ENCODE data around the gene CAPN11. TPM values are rescaled to one million over a fixed set of nuclear protein-coding genes. Genes with fewer than 3 reads are reported as not detected.

Gene CAPN11
- total and polyA plus RNA-seq, 2 of the 4 experiments (the other 2 are of a cell fraction), result not detected

DNA sequence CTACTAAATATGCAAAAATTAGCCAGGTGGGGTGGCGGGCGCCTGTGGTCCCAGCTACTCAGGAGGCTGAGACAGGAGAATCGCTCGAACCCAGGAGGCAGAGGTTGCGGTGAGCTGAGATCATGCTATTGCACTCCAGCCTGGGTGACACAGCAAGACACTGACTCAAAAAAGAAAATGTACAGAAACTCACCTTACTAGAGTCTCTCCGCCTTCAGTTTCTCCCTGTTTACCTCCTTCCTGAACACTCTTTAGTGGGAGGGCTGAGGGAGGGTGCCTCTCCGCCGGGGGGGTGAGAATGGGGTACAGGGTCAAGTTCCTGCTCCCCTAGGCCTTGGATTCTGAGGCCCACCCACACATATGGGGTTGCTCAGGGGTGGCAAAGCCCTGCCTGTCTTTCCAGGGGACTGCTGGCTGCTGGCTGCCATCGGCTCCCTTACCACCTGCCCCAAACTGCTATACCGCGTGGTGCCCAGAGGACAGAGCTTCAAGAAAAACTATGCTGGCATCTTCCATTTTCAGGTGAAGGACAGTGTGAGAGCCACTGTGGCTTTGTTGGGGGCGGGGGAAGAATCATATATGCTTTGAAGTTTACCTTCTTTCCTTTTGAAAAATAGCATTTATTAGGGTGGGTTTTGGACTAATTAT, 13.4 kb downstream of the CAPN11 start:
- Histone ChIP-seq H4K5ac (ENCODE audit: low read depth, low read length) (no peak overlapping the region), H2BK20ac (ENCODE audit: low read depth, low read length) (no peak overlapping the region), H4K8ac (ENCODE audit: low read depth in 2 of 2, low read length in 2 of 2) (no peak overlapping the region), H3K4me3 (ENCODE audit: insufficient read depth, low read depth, low read length) (no peak overlapping the region), H3K9me1 (ENCODE audit: insufficient read depth, low read length) (peaks cover 3% of the 10 kb centered on the region; the same call in 1 of the 2 replicates), H3K14ac (replicated peaks; ENCODE audit: low read depth, low read length) (no peak overlapping the region), H3K27me3 (ENCODE audit: control insufficient read depth, insufficient read depth, low read length) (peaks cover 23% of the 10 kb centered on the region), H3K18ac (ENCODE audit: low read depth, low read length) (no peak overlapping the region), H3K9me3 (ENCODE audit: control insufficient read depth, insufficient read depth, low read length) (peaks cover 2% of the 10 kb centered on the region), H2BK120ac (ENCODE audit: low read depth, low read length) (no peak overlapping the region), H3K56ac (ENCODE audit: extremely low read depth, insufficient read depth, low read length) (no peak overlapping the region), H3K4me1 (ENCODE audit: control insufficient read depth, insufficient read depth, low read length) (0 out of 2 replicates have a peak, but pooled peaks cover 2% of the 10 kb centered on the region), H2BK5ac (ENCODE audit: low read depth, low read length, poor library complexity, severe bottlenecking) (no peak overlapping the region), H3K27ac (ENCODE audit: insufficient read depth, low read length) (no peak overlapping the region), H3K79me1 (ENCODE audit: low read depth in 1 of 2, low read length in 2 of 2) (no peaks in the 10 kb centered on the region), H4K91ac (ENCODE audit: insufficient read depth, low read depth, low read length) (no peak overlapping the region), H2BK15ac (ENCODE audit: low read depth, low read length) (no peak overlapping the region), H2AK5ac (ENCODE audit: low read depth, low read length) (no peak overlapping the region), H3K36me3 (ENCODE audit: control insufficient read depth, insufficient read depth, low read length) (no peaks in the 10 kb centered on the region), H3K4me2 (ENCODE audit: low read depth, low read length) (no peak overlapping the region), H3K23ac (ENCODE audit: low read depth, low read length) (no peak overlapping the region), H3K4ac (ENCODE audit: low read depth, low read length) (no peak overlapping the region), H2AFZ (replicated peaks; ENCODE audit: low read length, poor library complexity) (no peak overlapping the region), H2AK9ac (replicated peaks; ENCODE audit: low read depth, low read length, poor library complexity) (no peak overlapping the region), H3K9ac (ENCODE audit: low read depth, low read length) (no peak overlapping the region), H4K20me1 (ENCODE audit: insufficient read depth, low read length) (no peaks in the 10 kb centered on the region; the same call in 1 of the 2 replicates)
- in situ Hi-C loops (cut with MboI; ENCODE audit: low sequenced_read_pairs), result loop anchor here (5.0 kb wide), 1 partner anchor 60 kb away; no protein-coding TSS in a partner anchor
- BruUV-seq (replicated peaks), result no TSS peak
- no CpG with 5 or more reads among the region's 12 CpGs for WGBS, 2 experiments (ENCODE audit: extremely low coverage in 2 of 2, insufficient read length in 1 of 2)
- DNase-seq, result no peak
- dilution Hi-C loops (cut with HindIII; ENCODE audit: low sequenced_read_pairs, unreplicated experiment), result no loop called here
- CTCF ChIA-PET, result interaction anchor here (1.0 to 1.7 kb wide), 5 partner anchors 63 to 85 kb away, joined by 3 to 12 read pairs (median 6); no protein-coding TSS in a partner anchor
- POLR2A ChIA-PET (ENCODE audit: unreplicated experiment), result interaction anchor here (0.7 kb wide), 1 partner anchor 9 kb away, joined by 6 read pairs; no protein-coding TSS in a partner anchor
- intact Hi-C loops (cut with micrococcal nuclease), result loop anchor here (1.0 kb wide), 2 partner anchors 62 to 166 kb away; no protein-coding TSS in a partner anchor
- TF ChIP-seq FOS (IDR thresholded peaks at IDR 0.05; ENCODE audit: low read depth, low read length), result no peak
- TF ChIP-seq, protein P1, sequence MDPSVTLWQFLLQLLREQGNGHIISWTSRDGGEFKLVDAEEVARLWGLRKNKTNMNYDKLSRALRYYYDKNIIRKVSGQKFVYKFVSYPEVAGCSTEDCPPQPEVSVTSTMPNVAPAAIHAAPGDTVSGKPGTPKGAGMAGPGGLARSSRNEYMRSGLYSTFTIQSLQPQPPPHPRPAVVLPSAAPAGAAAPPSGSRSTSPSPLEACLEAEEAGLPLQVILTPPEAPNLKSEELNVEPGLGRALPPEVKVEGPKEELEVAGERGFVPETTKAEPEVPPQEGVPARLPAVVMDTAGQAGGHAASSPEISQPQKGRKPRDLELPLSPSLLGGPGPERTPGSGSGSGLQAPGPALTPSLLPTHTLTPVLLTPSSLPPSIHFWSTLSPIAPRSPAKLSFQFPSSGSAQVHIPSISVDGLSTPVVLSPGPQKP (IDR thresholded peaks at IDR 0.05; ENCODE audit: borderline replicate concordance, low read depth, low read length), result no peak
- no peak for TF ChIP-seq RFX5 (IDR thresholded peaks at IDR 0.05; ENCODE audit: low read depth, low read length)
- TF ChIP-seq MAFK (IDR thresholded peaks at IDR 0.05; ENCODE audit: low read depth, low read length), result no peak
- no peak for TF ChIP-seq BHLHE40 (IDR thresholded peaks at IDR 0.05; ENCODE audit: low read depth, low read length)
- TF ChIP-seq NFE2L2 (IDR thresholded peaks at IDR 0.05; ENCODE audit: low read depth, low read length), result no peak
- TF ChIP-seq, protein P2, sequence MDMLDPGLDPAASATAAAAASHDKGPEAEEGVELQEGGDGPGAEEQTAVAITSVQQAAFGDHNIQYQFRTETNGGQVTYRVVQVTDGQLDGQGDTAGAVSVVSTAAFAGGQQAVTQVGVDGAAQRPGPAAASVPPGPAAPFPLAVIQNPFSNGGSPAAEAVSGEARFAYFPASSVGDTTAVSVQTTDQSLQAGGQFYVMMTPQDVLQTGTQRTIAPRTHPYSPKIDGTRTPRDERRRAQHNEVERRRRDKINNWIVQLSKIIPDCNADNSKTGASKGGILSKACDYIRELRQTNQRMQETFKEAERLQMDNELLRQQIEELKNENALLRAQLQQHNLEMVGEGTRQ (IDR thresholded peaks at IDR 0.05; ENCODE audit: low read depth, low read length), result no peak
- TF ChIP-seq RAD21 (IDR thresholded peaks at IDR 0.05; ENCODE audit: low read length), result no peak
- TF ChIP-seq SMC3 (IDR thresholded peaks at IDR 0.05; ENCODE audit: low read depth, low read length), result no peak
- no peak for TF ChIP-seq MAZ (IDR thresholded peaks at IDR 0.05; ENCODE audit: borderline replicate concordance, low read depth, low read length)
- TF ChIP-seq, protein P3, sequence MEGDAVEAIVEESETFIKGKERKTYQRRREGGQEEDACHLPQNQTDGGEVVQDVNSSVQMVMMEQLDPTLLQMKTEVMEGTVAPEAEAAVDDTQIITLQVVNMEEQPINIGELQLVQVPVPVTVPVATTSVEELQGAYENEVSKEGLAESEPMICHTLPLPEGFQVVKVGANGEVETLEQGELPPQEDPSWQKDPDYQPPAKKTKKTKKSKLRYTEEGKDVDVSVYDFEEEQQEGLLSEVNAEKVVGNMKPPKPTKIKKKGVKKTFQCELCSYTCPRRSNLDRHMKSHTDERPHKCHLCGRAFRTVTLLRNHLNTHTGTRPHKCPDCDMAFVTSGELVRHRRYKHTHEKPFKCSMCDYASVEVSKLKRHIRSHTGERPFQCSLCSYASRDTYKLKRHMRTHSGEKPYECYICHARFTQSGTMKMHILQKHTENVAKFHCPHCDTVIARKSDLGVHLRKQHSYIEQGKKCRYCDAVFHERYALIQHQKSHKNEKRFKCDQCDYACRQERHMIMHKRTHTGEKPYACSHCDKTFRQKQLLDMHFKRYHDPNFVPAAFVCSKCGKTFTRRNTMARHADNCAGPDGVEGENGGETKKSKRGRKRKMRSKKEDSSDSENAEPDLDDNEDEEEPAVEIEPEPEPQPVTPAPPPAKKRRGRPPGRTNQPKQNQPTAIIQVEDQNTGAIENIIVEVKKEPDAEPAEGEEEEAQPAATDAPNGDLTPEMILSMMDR (conservative IDR thresholded peaks at IDR 0.05; ENCODE audit: low read depth, low read length), result no peak
- TF ChIP-seq CHD1 (IDR thresholded peaks at IDR 0.05; ENCODE audit: low read depth, low read length), result no peak
- no peak for TF ChIP-seq CEBPB (IDR thresholded peaks at IDR 0.05; ENCODE audit: low read depth, low read length)
- ATAC-seq (ENCODE audit: low read depth), result no peak
